Activated CD4-positive, alpha-beta T cell treated with anti-CD3 and anti-CD28 coated beads, Interleukin-2, amount 50 U/mL, for 4 hours (primary cell): ENCODE data around the gene CDK14.

Source experiments
- DNase-seq, 2 experiments: peaks; one replicate each; pipeline ENCODE4 v3.0.0-alpha.2; 2020

CDK14 gene

GRCh38 chr7:91030680-91031380, 434.7 kb downstream of the CDK14 start:
- no peak for DNase-seq

DNA sequence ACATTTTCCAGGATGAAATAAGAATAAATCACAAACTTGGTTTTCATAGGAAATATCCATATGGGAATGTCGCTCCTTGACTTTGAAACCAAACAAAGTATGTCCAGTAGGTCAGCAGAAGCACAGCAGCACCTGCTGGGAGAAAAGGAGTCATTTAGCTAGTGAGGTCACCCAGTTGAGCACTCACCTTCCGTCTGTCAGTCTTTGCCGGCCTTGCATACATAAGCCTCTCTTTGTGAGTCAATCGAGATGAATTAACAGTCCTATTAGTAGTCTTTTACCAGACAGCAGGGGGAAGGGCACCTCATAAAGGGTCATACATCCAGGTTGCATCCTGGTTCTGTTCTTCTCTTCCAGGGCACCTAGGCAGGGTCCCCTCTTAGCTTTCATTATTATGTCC, 435.6 kb downstream of the CDK14 start:
- no peak for DNase-seq

- DNase-seq: no peak
Observed at GRCh38 chr7:91033574-91033973, 437.5 kb downstream of the CDK14 start.

GRCh38 chr7:91034459-91035368, 438.6 kb downstream of the CDK14 start:
- no peak for DNase-seq

GRCh38 chr7:91039033-91039432, 442.9 kb downstream of the CDK14 start:
- DNase-seq: no peak

- DNase-seq: no peak
Observed at GRCh38 chr7:91041141-91041540, 445.0 kb downstream of the CDK14 start.

- DNase-seq: no peak
Observed at GRCh38 chr7:91041901-91042484, 445.9 kb downstream of the CDK14 start.

- no peak for DNase-seq
Observed at GRCh38 chr7:91043186-91043585, 447.1 kb downstream of the CDK14 start.

DNA sequence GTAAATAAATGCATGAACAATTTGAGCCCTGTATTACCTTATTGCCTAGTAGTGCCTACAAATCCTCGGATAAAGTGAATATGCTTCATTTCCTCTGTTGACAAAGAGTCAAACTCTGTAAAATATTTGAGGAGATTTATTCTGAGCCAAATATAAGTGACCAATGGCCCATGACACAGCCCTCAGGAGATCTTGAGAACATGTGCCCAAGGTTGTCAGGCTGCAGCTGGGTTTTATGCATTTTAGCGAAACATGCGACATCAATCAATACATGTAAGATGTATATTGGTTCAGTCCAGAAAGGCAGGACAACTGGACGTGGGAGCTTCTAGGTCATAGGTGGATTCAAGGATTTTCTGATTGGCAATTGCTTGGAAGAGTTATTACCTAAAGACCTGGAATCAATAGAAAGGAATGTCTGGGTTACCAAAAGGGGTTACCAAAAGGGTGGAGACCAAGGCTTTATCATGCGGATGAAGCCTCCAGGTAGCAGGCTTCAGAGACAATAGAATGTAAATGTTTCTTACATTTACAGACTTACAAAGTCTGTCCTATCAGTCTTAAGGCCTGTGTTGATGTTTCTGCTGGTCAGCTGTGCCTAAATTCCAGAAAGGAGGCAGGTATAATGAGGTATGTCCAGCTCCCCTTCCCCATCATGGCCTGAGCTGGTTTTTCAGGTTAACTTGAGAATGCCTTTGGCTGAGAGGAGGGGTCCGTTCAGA, 448.0 kb downstream of the CDK14 start:
- no peak for DNase-seq

DNA sequence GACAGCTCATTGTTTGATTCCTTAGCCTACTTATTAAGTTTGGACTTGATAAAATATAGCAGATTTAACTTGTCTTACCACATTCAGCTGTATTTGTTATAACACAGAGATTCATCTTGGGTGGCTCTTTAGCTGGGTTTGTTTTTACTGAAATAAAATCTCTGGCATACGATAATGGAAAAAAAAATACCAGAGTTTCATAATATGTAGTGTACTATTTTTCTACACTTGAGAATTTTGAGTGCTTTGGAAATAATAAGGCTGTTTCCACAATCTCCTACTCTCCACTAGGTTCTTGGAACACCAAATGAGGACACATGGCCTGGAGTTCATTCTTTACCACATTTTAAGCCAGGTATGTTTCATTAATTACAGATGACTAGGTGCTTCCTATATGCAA, 449.5 kb downstream of the CDK14 start:
- no peak for DNase-seq

DNA sequence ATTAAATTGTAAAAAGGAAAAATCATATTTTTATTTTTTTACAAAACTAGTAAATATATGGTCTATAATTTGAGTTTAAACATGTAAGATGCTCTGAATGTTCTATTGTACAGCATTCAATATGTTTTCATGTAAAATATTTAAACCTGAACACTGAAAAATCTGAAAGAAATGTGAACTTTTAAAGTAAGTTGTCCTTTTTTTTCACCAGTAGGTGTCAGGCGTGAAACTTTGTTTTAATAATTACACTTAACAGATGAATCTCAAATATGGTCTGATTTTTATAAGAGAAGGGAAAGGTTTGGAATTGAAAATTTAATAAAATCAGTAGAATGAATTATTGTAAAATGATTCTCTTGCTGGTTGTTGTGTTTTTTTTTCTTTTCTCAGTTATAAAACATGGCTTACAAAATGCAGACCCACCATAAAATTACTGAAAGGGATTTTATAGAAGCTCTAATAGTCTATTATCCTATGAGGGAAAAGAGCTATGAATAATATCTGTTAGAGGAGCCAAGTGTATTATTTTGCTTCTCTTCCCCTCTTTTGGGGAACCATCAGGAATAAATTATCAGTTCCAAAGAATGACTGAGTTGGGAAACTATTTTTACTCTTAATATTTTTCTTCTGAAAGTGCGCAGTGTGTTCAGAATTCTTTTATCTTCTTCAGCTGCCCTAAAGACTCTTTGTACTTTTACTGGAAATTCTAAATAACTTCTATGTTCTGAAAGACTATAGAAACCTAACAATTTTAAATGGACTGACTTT, 450.4 kb downstream of the CDK14 start:
- no peak for DNase-seq

DNA sequence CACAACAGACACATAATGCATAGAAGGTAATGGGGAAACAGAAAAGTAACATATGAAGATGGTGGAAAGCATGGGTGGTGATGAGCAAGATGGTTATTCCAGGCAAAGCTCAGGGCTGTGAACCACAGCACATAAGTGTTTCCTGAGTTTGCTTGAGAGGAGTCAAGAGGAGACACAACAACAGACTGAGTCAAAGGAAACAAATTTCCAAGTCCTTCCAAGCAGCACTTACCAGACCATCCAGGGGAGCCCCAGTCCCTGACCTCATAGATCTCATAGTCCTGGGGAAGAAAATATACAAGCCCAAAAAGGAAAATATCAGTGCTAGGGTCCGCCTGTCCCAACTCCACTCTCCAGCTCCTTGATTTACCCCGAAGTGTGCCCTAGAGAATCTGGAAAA, 451.5 kb downstream of the CDK14 start:
- DNase-seq: no peak

- DNase-seq: no peak
Observed at GRCh38 chr7:91050677-91051076, 454.6 kb downstream of the CDK14 start.

DNA sequence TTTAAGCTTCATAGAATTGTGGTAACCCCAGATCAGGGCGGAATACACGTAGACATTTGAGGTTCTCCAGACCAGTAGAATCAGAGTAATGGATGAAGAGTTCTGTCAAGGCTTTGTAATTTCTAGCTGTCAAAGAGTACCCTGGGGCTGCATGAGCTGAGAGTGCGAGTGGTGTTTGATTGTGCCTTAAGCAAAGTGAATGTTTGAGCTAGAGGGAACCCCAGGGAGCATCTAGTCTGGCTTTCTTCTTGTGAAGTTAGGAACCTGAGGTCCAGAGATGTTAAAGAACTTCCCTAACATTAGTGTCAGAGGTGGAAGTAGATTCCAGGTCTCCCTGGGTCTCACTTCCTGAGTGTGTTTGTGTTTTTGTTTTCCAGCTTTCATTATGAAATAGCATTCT, 455.8 kb downstream of the CDK14 start:
- DNase-seq: no peak

GRCh38 chr7:91054374-91054773, 458.3 kb downstream of the CDK14 start:
- no peak for DNase-seq

- no peak for DNase-seq
Observed at GRCh38 chr7:91055219-91055618, 459.1 kb downstream of the CDK14 start.

GRCh38 chr7:91062713-91063112, 466.6 kb downstream of the CDK14 start:
- DNase-seq: no peak

DNA sequence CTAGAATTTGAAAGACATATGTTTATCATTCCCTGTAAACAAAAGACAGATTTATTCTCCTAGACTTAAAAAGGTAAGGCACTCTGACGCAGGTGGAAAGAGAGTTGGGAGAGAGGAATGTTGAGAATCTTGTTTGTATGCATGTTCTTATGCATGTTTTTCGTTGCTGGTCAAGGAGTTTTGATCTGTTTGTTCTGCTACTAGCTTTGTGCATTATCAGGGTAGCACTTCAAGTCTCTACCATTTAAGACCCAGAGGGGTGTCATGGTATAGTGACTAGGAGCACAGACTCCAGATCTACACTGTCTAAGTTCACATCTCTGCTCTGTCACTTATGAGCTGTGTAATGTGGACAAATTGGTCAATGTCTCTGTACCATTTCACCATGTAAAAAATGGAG, 467.9 kb downstream of the CDK14 start:
- DNase-seq: no peak

DNA sequence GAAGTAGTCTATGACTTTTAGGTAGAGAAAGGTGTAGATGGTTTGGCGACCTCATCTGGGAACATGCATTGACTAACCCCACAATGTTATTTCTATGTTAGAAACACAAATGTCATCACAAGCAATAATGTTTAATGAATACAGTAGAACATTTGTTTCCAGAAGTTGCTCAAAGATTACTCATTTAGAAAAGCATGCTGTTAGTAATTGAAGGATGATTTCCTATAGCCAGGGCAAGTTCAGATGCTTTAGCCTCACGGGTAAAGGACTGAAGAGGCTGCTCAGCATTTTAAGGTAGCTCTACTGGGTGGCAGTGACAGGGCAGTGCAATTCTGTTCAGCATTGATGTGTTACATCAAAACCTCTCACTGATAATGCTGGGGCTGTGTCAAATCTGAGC, 468.8 kb downstream of the CDK14 start:
- no peak for DNase-seq

GRCh38 chr7:91066627-91067026, 470.5 kb downstream of the CDK14 start:
- DNase-seq: no peak

- DNase-seq: no peak
Observed at GRCh38 chr7:91067242-91067641, 471.1 kb downstream of the CDK14 start.

DNA sequence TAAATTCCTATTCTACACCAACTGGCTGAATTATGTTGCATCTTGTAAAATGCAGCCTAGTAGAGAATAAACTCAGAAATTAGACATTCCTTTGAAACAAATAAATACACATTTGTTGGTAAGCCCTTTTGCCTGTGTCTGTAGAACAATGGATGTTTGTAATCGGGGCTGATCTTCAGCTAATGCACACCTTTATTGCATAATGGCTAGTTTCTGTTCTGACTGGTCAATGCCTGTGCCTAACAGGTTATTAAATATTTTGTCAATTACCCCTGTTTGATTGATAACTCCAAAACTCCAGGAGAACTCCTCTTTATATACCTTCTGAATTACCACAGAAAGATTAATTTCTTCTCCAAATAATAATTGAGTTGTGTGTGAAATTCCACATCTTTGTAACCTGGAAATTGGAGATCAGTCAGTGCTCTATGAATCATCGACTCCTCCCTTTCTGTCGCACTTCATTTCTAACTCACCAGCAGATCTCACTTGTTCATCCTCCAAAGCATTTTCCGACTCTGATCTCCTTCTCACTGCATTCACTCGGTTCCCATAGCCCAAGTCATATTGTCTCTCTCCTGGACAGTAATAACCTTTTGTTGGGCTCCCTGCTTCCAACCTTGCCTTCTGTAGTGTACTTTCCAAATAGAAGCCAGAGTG, 472.1 kb downstream of the CDK14 start:
- no peak for DNase-seq
